ENCODE data around the gene TRRAP.
A peak's percentile ranks its signal among the peaks of the same experiment; 100 is the strongest.

TRRAP gene

GRCh38 chr7:99034932-99035722 lies 156.8 kb downstream of the TRRAP start:
- no peak overlapping the region for H3K4me3 ChIP-seq (ENCODE audit: low read depth, low read length)
- DNase-seq (ENCODE audit: low read depth), result no peak
- TF ChIP-seq CTCF (conservative IDR thresholded peaks at IDR 0.05; ENCODE audit: low read depth, low read length), result no peak

GRCh38 chr7:99035723-99036545 lies 157.6 kb downstream of the TRRAP start:
- TF ChIP-seq CTCF (conservative IDR thresholded peaks at IDR 0.05; ENCODE audit: low read depth, low read length), result no peak
- H3K4me3 ChIP-seq (ENCODE audit: low read depth, low read length), result no peak overlapping the region
- no peak for DNase-seq (ENCODE audit: low read depth)

GRCh38 chr7:99036546-99037111 lies 158.3 kb downstream of the TRRAP start:
- DNase-seq (ENCODE audit: low read depth), result peak; percentile 90
- no peak overlapping the region for H3K4me3 ChIP-seq (ENCODE audit: low read depth, low read length)
- TF ChIP-seq CTCF (conservative IDR thresholded peaks at IDR 0.05; ENCODE audit: low read depth, low read length), result peak; percentile 77

- no peak overlapping the region for H3K4me3 ChIP-seq (ENCODE audit: low read depth, low read length)
- DNase-seq (ENCODE audit: low read depth), result no peak
- TF ChIP-seq CTCF (conservative IDR thresholded peaks at IDR 0.05; ENCODE audit: low read depth, low read length), result no peak
Measured at GRCh38 chr7:99037327-99037940, 159.1 kb downstream of the TRRAP start.

- no peak for TF ChIP-seq CTCF (conservative IDR thresholded peaks at IDR 0.05; ENCODE audit: low read depth, low read length)
- DNase-seq (ENCODE audit: low read depth), result no peak
- H3K4me3 ChIP-seq (ENCODE audit: low read depth, low read length), result no peak overlapping the region
Measured at GRCh38 chr7:99038086-99038855, 159.9 kb downstream of the TRRAP start.

- no peak for DNase-seq (ENCODE audit: low read depth)
- no peak overlapping the region for H3K4me3 ChIP-seq (ENCODE audit: low read depth, low read length)
- no peak for TF ChIP-seq CTCF (conservative IDR thresholded peaks at IDR 0.05; ENCODE audit: low read depth, low read length)
Measured at GRCh38 chr7:99039384-99039891, 161.1 kb downstream of the TRRAP start.

Measured in choroid plexus epithelial cell (primary cell).